ENCODE data around the gene PYGB. TPM values are rescaled to one million over a fixed set of nuclear protein-coding genes. Genes with fewer than 3 reads are reported as not detected.

The PYGB gene
- total RNA-seq, 2 experiments from 2014 or later = 29.3 to 29.5 TPM

- ATAC-seq (ENCODE audit: low read depth) (no peak), DNase-seq (no peak)
- no peaks in the 10 kb centered on the region for H3K27me3 Mint-ChIP-seq
- POLR2A ChIA-PET = no interaction called here
- H3K9me3 Mint-ChIP-seq = no peaks in the 10 kb centered on the region
- H3K36me3 Mint-ChIP-seq = peaks cover 3% of the 10 kb centered on the region
- peaks cover under 1% of the 10 kb centered on the region for H3K4me1 Mint-ChIP-seq
- no peak overlapping the region for H3K27ac Mint-ChIP-seq
- H3K4me3 Mint-ChIP-seq = no peak overlapping the region
These were observed 38.5 kb upstream of the PYGB start for GRCh38 chr20:25209400-25209799.

- no peak for DNase-seq
- Mint-ChIP-seq H3K4me3 (no peak overlapping the region), H3K4me1 (no peaks in the 10 kb centered on the region), H3K27me3 (no peaks in the 10 kb centered on the region), H3K9me3 (no peaks in the 10 kb centered on the region), H3K36me3 (peaks cover 3% of the 10 kb centered on the region), H3K27ac (no peak overlapping the region)
- POLR2A ChIA-PET = no interaction called here
- no peak for ATAC-seq (ENCODE audit: low read depth)
These were observed 38.0 kb upstream of the PYGB start for GRCh38 chr20:25209911-25210310.

GRCh38 chr20:25211273-25211672, 36.6 kb upstream of the PYGB start:
- POLR2A ChIA-PET = no interaction called here
- no peak for DNase-seq
- no peaks in the 10 kb centered on the region for H3K27me3 Mint-ChIP-seq
- H3K36me3 Mint-ChIP-seq = no peaks in the 10 kb centered on the region
- H3K4me3 Mint-ChIP-seq = no peak overlapping the region
- H3K4me1 Mint-ChIP-seq = no peaks in the 10 kb centered on the region
- H3K9me3 Mint-ChIP-seq = no peaks in the 10 kb centered on the region
- ATAC-seq (ENCODE audit: low read depth) = no peak
- no peak overlapping the region for H3K27ac Mint-ChIP-seq

- Mint-ChIP-seq H3K4me3 (no peak overlapping the region), H3K27ac (no peak overlapping the region), H3K36me3 (no peaks in the 10 kb centered on the region), H3K4me1 (no peaks in the 10 kb centered on the region), H3K27me3 (no peaks in the 10 kb centered on the region), H3K9me3 (no peaks in the 10 kb centered on the region)
- no peak for DNase-seq
- no peak for ATAC-seq (ENCODE audit: low read depth)
- POLR2A ChIA-PET = no interaction called here
These were observed 35.6 kb upstream of the PYGB start for GRCh38 chr20:25212242-25212641.

- no peaks in the 10 kb centered on the region for H3K4me1 Mint-ChIP-seq
- no peak overlapping the region for H3K27ac Mint-ChIP-seq
- H3K4me3 Mint-ChIP-seq = no peak overlapping the region
- POLR2A ChIA-PET = no interaction called here
- no peaks in the 10 kb centered on the region for H3K36me3 Mint-ChIP-seq
- no peaks in the 10 kb centered on the region for H3K9me3 Mint-ChIP-seq
- DNase-seq (no peak), ATAC-seq (ENCODE audit: low read depth) (no peak)
- H3K27me3 Mint-ChIP-seq = no peaks in the 10 kb centered on the region
These were observed 34.1 kb upstream of the PYGB start for GRCh38 chr20:25213566-25214425.

GRCh38 chr20:25214426-25214790, 33.5 kb upstream of the PYGB start:
- no peaks in the 10 kb centered on the region for H3K27me3 Mint-ChIP-seq
- H3K27ac Mint-ChIP-seq = no peak overlapping the region
- POLR2A ChIA-PET = no interaction called here
- H3K4me3 Mint-ChIP-seq = no peak overlapping the region
- no peaks in the 10 kb centered on the region for H3K36me3 Mint-ChIP-seq
- DNase-seq (no peak), ATAC-seq (ENCODE audit: low read depth) (no peak)
- H3K4me1 Mint-ChIP-seq = no peaks in the 10 kb centered on the region
- no peaks in the 10 kb centered on the region for H3K9me3 Mint-ChIP-seq

- DNase-seq (no peak), ATAC-seq (ENCODE audit: low read depth) (no peak)
- POLR2A ChIA-PET = no interaction called here
- Mint-ChIP-seq H3K36me3 (no peaks in the 10 kb centered on the region), H3K27ac (no peak overlapping the region), H3K4me3 (no peak overlapping the region), H3K27me3 (no peaks in the 10 kb centered on the region), H3K4me1 (no peaks in the 10 kb centered on the region), H3K9me3 (no peaks in the 10 kb centered on the region)
These were observed 33.1 kb upstream of the PYGB start for GRCh38 chr20:25214819-25215218.

GRCh38 chr20:25215521-25215920, 32.4 kb upstream of the PYGB start:
- Mint-ChIP-seq H3K36me3 (no peaks in the 10 kb centered on the region), H3K4me1 (no peaks in the 10 kb centered on the region), H3K27ac (no peak overlapping the region), H3K27me3 (no peaks in the 10 kb centered on the region), H3K4me3 (no peak overlapping the region), H3K9me3 (no peaks in the 10 kb centered on the region)
- POLR2A ChIA-PET = no interaction called here
- no peak for ATAC-seq (ENCODE audit: low read depth)
- no peak for DNase-seq

- no peaks in the 10 kb centered on the region for H3K4me1 Mint-ChIP-seq
- no peak overlapping the region for H3K27ac Mint-ChIP-seq
- no peaks in the 10 kb centered on the region for H3K27me3 Mint-ChIP-seq
- ATAC-seq (ENCODE audit: low read depth) (no peak), DNase-seq (no peak)
- no peaks in the 10 kb centered on the region for H3K36me3 Mint-ChIP-seq
- POLR2A ChIA-PET = no interaction called here
- H3K4me3 Mint-ChIP-seq = no peak overlapping the region
- H3K9me3 Mint-ChIP-seq = no peaks in the 10 kb centered on the region
These were observed 31.5 kb upstream of the PYGB start for GRCh38 chr20:25216199-25216945.

- DNase-seq (no peak), ATAC-seq (ENCODE audit: low read depth) (no peak)
- no peaks in the 10 kb centered on the region for H3K27me3 Mint-ChIP-seq
- H3K27ac Mint-ChIP-seq = peak overlapping the region; percentile 3
- POLR2A ChIA-PET = no interaction called here
- H3K4me1 Mint-ChIP-seq = no peaks in the 10 kb centered on the region
- no peak overlapping the region for H3K4me3 Mint-ChIP-seq
- H3K9me3 Mint-ChIP-seq = no peaks in the 10 kb centered on the region
- H3K36me3 Mint-ChIP-seq = no peaks in the 10 kb centered on the region
These were observed 30.4 kb upstream of the PYGB start for GRCh38 chr20:25217161-25218108.

GRCh38 chr20:25218109-25218486, 29.8 kb upstream of the PYGB start:
- POLR2A ChIA-PET = no interaction called here
- Mint-ChIP-seq H3K4me3 (no peak overlapping the region), H3K27ac (no peak overlapping the region), H3K4me1 (no peaks in the 10 kb centered on the region), H3K27me3 (no peaks in the 10 kb centered on the region), H3K36me3 (no peaks in the 10 kb centered on the region), H3K9me3 (no peaks in the 10 kb centered on the region)
- no peak for DNase-seq
- no peak for ATAC-seq (ENCODE audit: low read depth)

GRCh38 chr20:25218492-25218891, 29.4 kb upstream of the PYGB start:
- ATAC-seq (ENCODE audit: low read depth) = no peak

GRCh38 chr20:25219365-25219764, 28.5 kb upstream of the PYGB start:
- Mint-ChIP-seq H3K4me3 (no peak overlapping the region), H3K27ac (no peak overlapping the region), H3K4me1 (no peaks in the 10 kb centered on the region), H3K9me3 (no peaks in the 10 kb centered on the region), H3K27me3 (no peaks in the 10 kb centered on the region), H3K36me3 (no peaks in the 10 kb centered on the region)
- no peak for DNase-seq
- POLR2A ChIA-PET = no interaction called here
- ATAC-seq (ENCODE audit: low read depth) = no peak

More at GRCh38 chr20:25218492-25218891, 29.4 kb upstream of the PYGB start:
- no peaks in the 10 kb centered on the region for H3K27me3 Mint-ChIP-seq
- POLR2A ChIA-PET = no interaction called here
- no peak overlapping the region for H3K4me3 Mint-ChIP-seq
- no peaks in the 10 kb centered on the region for H3K9me3 Mint-ChIP-seq
- H3K4me1 Mint-ChIP-seq = no peaks in the 10 kb centered on the region
- DNase-seq = no peak
- no peaks in the 10 kb centered on the region for H3K36me3 Mint-ChIP-seq
- no peak overlapping the region for H3K27ac Mint-ChIP-seq

Measured in activated naive CD8-positive, alpha-beta T cell treated with anti-CD3 and anti-CD28 coated beads, Interleukin-2, amount 10 ng/mL, durations not matched to agents 7 days and 5 days (primary cell).